NCI-H226 (cell line): ENCODE measurements around the gene PRRG1.
"Not testable (repeated sequence)": the region's sequence is repeated elsewhere in the genome, so short reads cannot be mapped to it uniquely, and the experiment has no call there.

Experiments used
- DNase-seq: peaks from one replicate; pipeline ENCODE4 v3.0.0-alpha.2; 2015

The PRRG1 gene

GRCh38 chrX:37349221-37350033 lies at the start of gene PRRG1:
Gene PRRG1, plus strand, starts transcription at chrX:37349364. Its CDS starts 56,886 bp downstream, at chrX:37406250.
- DNase-seq: peak; percentile 74

GRCh38 chrX:37302569-37302968 lies 46.6 kb upstream of the PRRG1 start:
- DNase-seq: no peak

- not testable (repeated sequence) for DNase-seq
Measured at GRCh38 chrX:37305238-37305637, 43.9 kb upstream of the PRRG1 start.

- peak; percentile 74 for DNase-seq
Measured at GRCh38 chrX:37314531-37314930, 34.6 kb upstream of the PRRG1 start.

GRCh38 chrX:37315511-37316248 lies 33.5 kb upstream of the PRRG1 start:
- DNase-seq: no peak

- DNase-seq: no peak
Measured at GRCh38 chrX:37320541-37321203, 28.5 kb upstream of the PRRG1 start.

GRCh38 chrX:37330642-37331041 lies 18.5 kb upstream of the PRRG1 start:
- no peak for DNase-seq

- no peak for DNase-seq
Measured at GRCh38 chrX:37331546-37331945, 17.6 kb upstream of the PRRG1 start.

GRCh38 chrX:37332055-37332454 lies 17.1 kb upstream of the PRRG1 start:
- DNase-seq: no peak

- DNase-seq: no peak
Measured at GRCh38 chrX:37332987-37333658, 16.0 kb upstream of the PRRG1 start.

- peak; percentile 40 for DNase-seq
Measured at GRCh38 chrX:37347420-37347819, 1.7 kb upstream of the PRRG1 start.

- no peak for DNase-seq
Measured at GRCh38 chrX:37348231-37348970, 763 bp upstream of the PRRG1 start.

- DNase-seq: peak; percentile 3
Measured at GRCh38 chrX:37348971-37349220, 268 bp upstream of the PRRG1 start.

- no peak for DNase-seq
Measured at GRCh38 chrX:37350034-37350365, 836 bp downstream of the PRRG1 start.

GRCh38 chrX:37353646-37354045 lies 4.5 kb downstream of the PRRG1 start:
- no peak for DNase-seq

GRCh38 chrX:37357436-37357835 lies 8.3 kb downstream of the PRRG1 start:
- peak; percentile 11 for DNase-seq

- DNase-seq: no peak
Measured at GRCh38 chrX:37361596-37361995, 12.4 kb downstream of the PRRG1 start.

- no peak for DNase-seq
Measured at GRCh38 chrX:37364666-37365065, 15.5 kb downstream of the PRRG1 start.

- no peak for DNase-seq
Measured at GRCh38 chrX:37367946-37368345, 18.8 kb downstream of the PRRG1 start.

GRCh38 chrX:37370499-37371141 lies 21.5 kb downstream of the PRRG1 start:
- DNase-seq: no peak

GRCh38 chrX:37371578-37371991 lies 22.4 kb downstream of the PRRG1 start:
- DNase-seq: no peak

GRCh38 chrX:37378404-37378803 lies 29.2 kb downstream of the PRRG1 start:
- no peak for DNase-seq
